ENCODE data around the gene FARP1. TPM values are rescaled to one million over a fixed set of nuclear protein-coding genes. Genes with fewer than 3 reads are reported as not detected.

Gene FARP1
- total RNA-seq, 2 experiments from 2014 or later: 0.55 to 1.9 TPM

DNA sequence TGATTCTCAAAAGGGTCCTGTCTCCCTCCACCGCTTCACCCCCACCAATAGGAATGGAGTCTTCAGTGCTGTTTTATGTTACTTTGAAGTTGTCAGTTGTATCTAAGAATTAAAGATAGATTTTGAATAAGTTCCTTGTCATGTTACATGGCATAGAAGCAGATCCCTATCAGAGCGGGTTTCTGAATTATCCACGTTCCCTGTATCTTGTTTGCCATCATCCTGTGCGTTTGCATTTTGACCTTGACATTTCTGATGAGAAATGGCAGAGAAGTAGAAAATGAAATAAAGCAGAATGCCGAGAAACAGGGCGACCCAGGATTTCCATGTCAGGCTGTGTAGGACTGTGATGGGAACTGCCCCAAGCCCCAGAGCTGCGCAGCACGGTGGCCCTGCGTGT is 154.9 kb downstream of the FARP1 start:
- H3K27me3 Mint-ChIP-seq: peaks cover 4% of the 10 kb centered on the region
- H3K9me3 Mint-ChIP-seq: no peaks in the 10 kb centered on the region
- H3K4me1 Mint-ChIP-seq: no peaks in the 10 kb centered on the region
- no peak for ATAC-seq (ENCODE audit: low read depth)
- no peak overlapping the region for H3K4me3 Mint-ChIP-seq
- no peak for DNase-seq
- no peak overlapping the region for H3K27ac Mint-ChIP-seq
- POLR2A ChIA-PET: no interaction called here
- no peaks in the 10 kb centered on the region for H3K36me3 Mint-ChIP-seq

GRCh38 chr13:98298599-98298998 is 155.7 kb downstream of the FARP1 start:
- no peak overlapping the region for H3K4me3 Mint-ChIP-seq
- DNase-seq (no peak), ATAC-seq (ENCODE audit: low read depth) (no peak)
- peaks cover 4% of the 10 kb centered on the region for H3K27me3 Mint-ChIP-seq
- H3K27ac Mint-ChIP-seq: no peak overlapping the region
- H3K4me1 Mint-ChIP-seq: no peaks in the 10 kb centered on the region
- H3K9me3 Mint-ChIP-seq: no peaks in the 10 kb centered on the region
- H3K36me3 Mint-ChIP-seq: no peaks in the 10 kb centered on the region
- POLR2A ChIA-PET: no interaction called here

- Mint-ChIP-seq H3K27ac (no peak overlapping the region), H3K4me1 (no peaks in the 10 kb centered on the region), H3K9me3 (no peaks in the 10 kb centered on the region), H3K36me3 (no peaks in the 10 kb centered on the region), H3K4me3 (no peak overlapping the region), H3K27me3 (peaks cover 4% of the 10 kb centered on the region)
- ATAC-seq (ENCODE audit: low read depth): no peak
- DNase-seq: no peak
- POLR2A ChIA-PET: no interaction called here
These were observed 156.5 kb downstream of the FARP1 start for GRCh38 chr13:98299235-98299965.

GRCh38 chr13:98299966-98300350 is 157.1 kb downstream of the FARP1 start:
- Mint-ChIP-seq H3K27me3 (peaks cover 4% of the 10 kb centered on the region), H3K9me3 (no peaks in the 10 kb centered on the region), H3K4me1 (no peaks in the 10 kb centered on the region), H3K27ac (no peak overlapping the region), H3K4me3 (no peak overlapping the region), H3K36me3 (no peaks in the 10 kb centered on the region)
- POLR2A ChIA-PET: no interaction called here
- no peak for ATAC-seq (ENCODE audit: low read depth)
- no peak for DNase-seq

- ATAC-seq (ENCODE audit: low read depth) (no peak), DNase-seq (no peak)
- no peaks in the 10 kb centered on the region for H3K4me1 Mint-ChIP-seq
- H3K4me3 Mint-ChIP-seq: no peak overlapping the region
- peaks cover 4% of the 10 kb centered on the region for H3K27me3 Mint-ChIP-seq
- H3K27ac Mint-ChIP-seq: no peak overlapping the region
- H3K9me3 Mint-ChIP-seq: no peaks in the 10 kb centered on the region
- H3K36me3 Mint-ChIP-seq: no peaks in the 10 kb centered on the region
- POLR2A ChIA-PET: no interaction called here
These were observed 158.2 kb downstream of the FARP1 start for GRCh38 chr13:98300956-98301641.

DNA sequence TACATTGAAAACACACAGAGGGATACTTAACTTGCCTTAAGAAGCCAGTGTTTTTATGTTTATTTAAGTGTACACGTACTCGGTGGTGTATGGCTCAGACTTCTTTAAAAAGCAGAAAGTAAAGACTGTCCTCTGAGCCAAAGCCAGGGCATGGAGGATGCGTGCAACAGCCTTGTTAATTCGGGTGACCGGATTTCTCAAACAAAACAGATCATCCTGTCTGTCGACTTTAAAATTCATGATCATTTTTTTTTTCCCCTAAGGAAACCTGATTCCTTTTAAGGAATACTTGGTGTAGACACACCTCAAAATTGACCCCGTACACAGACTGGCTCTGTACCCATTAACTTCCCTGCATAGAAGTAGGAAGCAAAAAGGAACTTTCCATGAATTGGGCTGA is 158.8 kb downstream of the FARP1 start:
- POLR2A ChIA-PET: no interaction called here
- Mint-ChIP-seq H3K27me3 (peaks cover 4% of the 10 kb centered on the region), H3K4me1 (no peaks in the 10 kb centered on the region), H3K27ac (no peak overlapping the region), H3K4me3 (no peak overlapping the region), H3K36me3 (no peaks in the 10 kb centered on the region), H3K9me3 (no peaks in the 10 kb centered on the region)
- no peak for DNase-seq
- ATAC-seq (ENCODE audit: low read depth): no peak

- Mint-ChIP-seq H3K36me3 (no peaks in the 10 kb centered on the region), H3K4me3 (no peak overlapping the region), H3K9me3 (no peaks in the 10 kb centered on the region), H3K4me1 (no peaks in the 10 kb centered on the region), H3K27me3 (peaks cover 5% of the 10 kb centered on the region), H3K27ac (no peak overlapping the region)
- DNase-seq (no peak), ATAC-seq (ENCODE audit: low read depth) (no peak)
- POLR2A ChIA-PET: no interaction called here
These were observed 161.0 kb downstream of the FARP1 start for GRCh38 chr13:98303858-98304257.

DNA sequence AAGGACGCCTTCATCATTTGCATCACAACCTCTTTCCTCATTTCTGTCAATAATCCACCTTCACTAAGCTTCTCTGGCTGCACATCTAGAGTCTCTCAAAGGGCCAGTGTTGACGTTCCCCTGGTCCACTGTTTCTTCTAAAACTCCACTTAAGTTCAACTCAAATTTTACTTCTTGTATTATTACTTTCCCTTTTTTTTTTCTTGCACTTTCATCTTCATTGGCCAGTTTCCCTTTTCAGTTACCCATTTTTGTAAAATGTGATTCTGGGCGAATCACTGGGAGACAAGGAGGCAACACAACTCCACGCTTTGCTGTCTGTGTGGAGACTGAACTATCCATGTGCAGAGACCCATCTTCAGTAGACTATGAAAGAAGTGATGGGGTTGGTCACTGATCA is 162.8 kb downstream of the FARP1 start:
- Mint-ChIP-seq H3K4me3 (no peak overlapping the region), H3K27ac (no peak overlapping the region), H3K9me3 (no peaks in the 10 kb centered on the region), H3K4me1 (no peaks in the 10 kb centered on the region), H3K36me3 (no peaks in the 10 kb centered on the region), H3K27me3 (peaks cover 5% of the 10 kb centered on the region)
- POLR2A ChIA-PET: no interaction called here
- ATAC-seq (ENCODE audit: low read depth) (no peak), DNase-seq (no peak)

DNA sequence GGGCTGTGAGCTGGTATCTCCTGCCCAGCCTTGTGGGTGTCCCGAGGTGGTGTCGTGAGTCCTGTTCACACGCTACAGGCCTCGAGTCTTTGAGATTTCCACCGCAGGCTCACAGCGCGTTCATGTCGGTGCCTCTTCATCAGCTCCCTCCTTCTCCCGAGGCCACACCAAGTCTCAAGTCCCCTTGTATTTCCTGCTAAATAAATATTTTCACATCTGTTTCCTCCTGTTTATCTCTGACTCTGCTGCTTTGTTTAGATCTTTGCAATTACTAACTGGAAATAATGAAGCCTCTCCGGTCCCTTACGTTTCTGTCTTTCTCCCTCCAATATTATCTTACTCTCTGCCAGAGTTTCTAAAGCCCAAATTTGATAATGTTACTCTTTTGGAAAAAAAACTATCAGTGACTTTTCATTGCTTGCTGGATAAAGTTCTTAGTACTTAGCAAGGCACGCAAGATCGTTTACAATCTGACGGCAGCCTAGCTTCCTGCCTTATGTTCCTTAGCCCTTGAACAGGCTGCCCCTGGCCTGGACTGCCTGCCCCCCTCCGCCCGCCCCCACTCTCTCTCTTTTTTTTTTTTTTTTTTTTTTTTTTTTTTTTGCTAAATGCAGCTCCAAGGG is 164.7 kb downstream of the FARP1 start:
- no peak overlapping the region for H3K4me3 Mint-ChIP-seq
- no peak for ATAC-seq (ENCODE audit: low read depth)
- POLR2A ChIA-PET: no interaction called here
- H3K9me3 Mint-ChIP-seq: no peaks in the 10 kb centered on the region
- DNase-seq: no peak
- H3K27ac Mint-ChIP-seq: no peak overlapping the region
- no peaks in the 10 kb centered on the region for H3K36me3 Mint-ChIP-seq
- peaks cover 2% of the 10 kb centered on the region for H3K27me3 Mint-ChIP-seq
- no peaks in the 10 kb centered on the region for H3K4me1 Mint-ChIP-seq

GRCh38 chr13:98308086-98308911 is 165.4 kb downstream of the FARP1 start:
- Mint-ChIP-seq H3K27me3 (peaks cover 2% of the 10 kb centered on the region), H3K4me3 (no peak overlapping the region), H3K4me1 (no peaks in the 10 kb centered on the region), H3K27ac (no peak overlapping the region), H3K9me3 (no peaks in the 10 kb centered on the region), H3K36me3 (no peaks in the 10 kb centered on the region)
- ATAC-seq (ENCODE audit: low read depth) (no peak), DNase-seq (no peak)
- POLR2A ChIA-PET: no interaction called here

DNA sequence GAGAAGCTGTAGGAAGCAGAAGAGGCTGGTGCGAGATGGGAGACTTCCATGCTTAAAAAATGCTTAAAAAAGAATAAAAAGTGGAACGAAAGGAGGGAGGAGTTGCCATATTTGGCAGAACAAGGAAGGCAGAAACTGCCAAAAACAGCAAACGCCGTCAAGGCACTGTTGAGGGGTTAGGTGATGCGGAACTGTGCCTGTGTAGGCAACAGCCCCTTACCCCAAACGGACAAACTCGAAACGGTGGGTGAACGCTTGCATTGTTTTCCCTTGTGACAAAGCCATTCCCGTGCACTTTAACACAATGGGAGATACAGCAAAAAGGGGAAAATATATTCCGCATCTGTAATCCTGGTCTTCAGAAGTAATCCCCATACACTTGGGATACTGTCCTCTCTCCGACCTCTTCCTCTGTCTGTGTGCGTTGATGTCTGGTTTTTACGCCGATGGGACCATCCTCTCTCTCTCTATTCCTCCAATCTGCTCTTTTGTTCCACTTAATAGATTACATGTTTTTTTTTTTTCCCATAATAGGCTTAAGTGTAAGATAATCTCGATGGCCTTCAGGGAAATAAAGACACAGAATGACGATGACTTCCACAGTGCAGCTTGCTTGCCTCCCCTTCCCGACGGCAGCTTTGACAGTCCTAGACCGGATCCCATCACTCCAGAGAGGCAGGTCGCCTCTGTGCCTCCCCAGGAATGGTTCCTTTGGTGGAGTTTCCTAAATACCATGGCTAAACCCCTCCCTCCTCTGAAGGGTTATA is 166.9 kb downstream of the FARP1 start:
- Mint-ChIP-seq H3K27ac (no peak overlapping the region), H3K4me1 (no peaks in the 10 kb centered on the region)
- POLR2A ChIA-PET: no interaction called here

DNA sequence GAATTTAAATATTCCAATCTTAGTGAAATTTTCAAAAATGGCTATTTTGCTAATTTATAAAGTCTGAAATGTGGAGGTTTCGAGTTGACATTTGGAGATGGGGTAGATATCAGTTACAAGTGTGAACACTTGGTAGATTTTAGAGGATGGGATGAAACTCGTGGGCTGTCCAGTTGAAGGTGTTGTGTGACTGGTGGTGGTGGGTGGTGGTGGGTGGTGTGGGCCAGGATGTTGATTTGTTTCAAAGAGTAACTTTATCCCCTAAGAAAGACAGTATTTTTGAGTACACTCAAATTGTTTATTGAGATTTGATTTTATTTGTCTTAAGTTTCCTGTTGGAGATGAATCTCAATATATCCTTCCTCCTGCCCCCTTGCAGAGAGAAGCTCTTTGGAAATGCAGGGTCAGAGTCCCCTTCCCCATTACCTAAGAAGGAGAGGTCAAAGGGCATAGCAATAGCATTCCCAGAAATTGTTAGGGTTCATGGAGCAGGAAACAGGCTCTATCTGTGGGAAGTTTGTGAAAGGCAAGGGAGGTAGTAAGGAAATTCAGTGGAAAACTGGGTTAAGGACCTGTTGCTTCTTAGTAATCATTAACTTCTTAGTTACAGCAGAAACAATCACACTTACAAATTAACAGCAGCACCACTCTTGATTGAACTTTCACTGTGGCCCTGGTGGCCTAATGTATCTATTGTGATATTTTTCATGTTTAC is 167.7 kb downstream of the FARP1 start:
- POLR2A ChIA-PET: no interaction called here
- H3K9me3 Mint-ChIP-seq: no peaks in the 10 kb centered on the region
- no peaks in the 10 kb centered on the region for H3K36me3 Mint-ChIP-seq
- H3K4me1 Mint-ChIP-seq: no peaks in the 10 kb centered on the region
- H3K27ac Mint-ChIP-seq: no peak overlapping the region
- ATAC-seq (ENCODE audit: low read depth): no peak
- H3K27me3 Mint-ChIP-seq: peaks cover 2% of the 10 kb centered on the region
- DNase-seq: no peak
- no peak overlapping the region for H3K4me3 Mint-ChIP-seq

More for the DNA sequence above, 166.9 kb downstream of the FARP1 start:
- peaks cover 2% of the 10 kb centered on the region for H3K27me3 Mint-ChIP-seq
- no peak overlapping the region for H3K4me3 Mint-ChIP-seq
- DNase-seq: no peak
- H3K9me3 Mint-ChIP-seq: no peaks in the 10 kb centered on the region
- H3K36me3 Mint-ChIP-seq: no peaks in the 10 kb centered on the region
- no peak for ATAC-seq (ENCODE audit: low read depth)
